HG03097 (cell line): Measurements from ENCODE around the gene ZNF407.

Experiments
- ATAC-seq: cut with Tn5 transposase; IDR thresholded peaks from one replicate; pipeline ENCODE4 v1.9.1; 2021; ENCODE audit not compliant: unreplicated experiment, low FRiP score

Gene ZNF407

DNA sequence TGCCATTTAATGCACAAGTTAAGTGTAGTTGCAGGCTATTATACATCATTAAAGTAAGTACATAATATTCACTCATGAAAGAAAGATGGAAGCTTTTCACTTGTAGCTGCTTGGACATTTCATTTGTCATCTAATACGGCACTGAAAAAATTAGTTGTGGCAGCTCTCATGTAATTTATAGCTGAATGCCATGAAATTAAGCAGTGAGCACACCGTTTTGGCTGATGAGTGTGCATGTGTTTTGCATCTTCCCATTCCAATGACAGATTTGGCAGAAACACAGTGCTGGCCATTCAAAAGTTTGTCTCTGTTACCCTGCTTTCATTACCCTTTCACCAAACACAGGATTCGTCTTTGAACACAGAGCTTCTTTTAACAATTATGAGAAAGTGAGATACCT is 437.3 kb downstream of the ZNF407 start:
- ATAC-seq = no peak

- ATAC-seq = no peak
Observed at GRCh38 chr18:75035928-75036327, 438.3 kb downstream of the ZNF407 start.

- ATAC-seq = no peak
Observed at GRCh38 chr18:75036917-75037688, 439.4 kb downstream of the ZNF407 start.

- no peak for ATAC-seq
Observed at GRCh38 chr18:75037689-75037955, 440.0 kb downstream of the ZNF407 start.

- no peak for ATAC-seq
Observed at GRCh38 chr18:75041586-75041985, 443.9 kb downstream of the ZNF407 start.

- ATAC-seq = no peak
Observed at GRCh38 chr18:75043478-75043877, 445.8 kb downstream of the ZNF407 start.

GRCh38 chr18:75044296-75044695 is 446.6 kb downstream of the ZNF407 start:
- ATAC-seq = no peak

- no peak for ATAC-seq
Observed at GRCh38 chr18:75044791-75045190, 447.1 kb downstream of the ZNF407 start.

GRCh38 chr18:75045272-75045671 is 447.6 kb downstream of the ZNF407 start:
- no peak for ATAC-seq

- ATAC-seq = no peak
Observed at GRCh38 chr18:75047240-75047961, 449.7 kb downstream of the ZNF407 start.

GRCh38 chr18:75048776-75049454 is 451.2 kb downstream of the ZNF407 start:
- no peak for ATAC-seq

DNA sequence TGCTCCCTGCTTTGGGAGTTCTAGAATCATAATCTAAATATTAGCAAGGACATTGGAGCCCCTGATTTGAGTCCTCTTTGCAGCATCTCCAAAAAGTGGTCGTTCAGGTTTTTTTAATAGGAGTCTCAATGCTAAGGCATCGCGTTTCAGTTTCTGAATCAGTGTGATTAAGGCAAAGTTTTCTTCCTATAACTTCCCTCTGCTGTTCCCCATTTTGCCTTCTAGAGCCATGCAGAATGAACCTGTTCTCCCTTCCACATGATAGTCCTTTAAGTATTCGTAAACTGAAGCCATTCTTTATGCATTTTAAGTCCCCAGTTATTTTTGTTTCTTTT is 451.8 kb downstream of the ZNF407 start:
- no peak for ATAC-seq

DNA sequence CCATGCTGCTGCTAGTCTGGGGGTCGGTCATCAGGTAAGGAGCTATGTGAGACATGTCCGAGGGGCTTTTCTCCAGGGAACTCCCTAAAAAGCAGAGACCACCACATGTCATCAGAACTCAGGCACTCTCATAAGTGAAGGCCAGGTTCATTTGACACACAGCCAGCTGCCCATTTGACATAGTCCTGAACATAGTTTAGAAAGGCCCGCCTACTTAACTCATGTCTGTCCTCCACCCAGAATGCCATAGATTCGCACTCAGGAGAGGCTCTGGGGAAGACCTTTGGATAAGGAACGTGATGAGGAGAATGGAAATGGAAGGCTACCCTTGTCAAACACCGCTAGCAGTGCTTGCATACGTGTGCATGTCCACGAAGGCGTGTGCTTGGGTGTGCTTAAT is 454.1 kb downstream of the ZNF407 start:
- ATAC-seq = no peak

DNA sequence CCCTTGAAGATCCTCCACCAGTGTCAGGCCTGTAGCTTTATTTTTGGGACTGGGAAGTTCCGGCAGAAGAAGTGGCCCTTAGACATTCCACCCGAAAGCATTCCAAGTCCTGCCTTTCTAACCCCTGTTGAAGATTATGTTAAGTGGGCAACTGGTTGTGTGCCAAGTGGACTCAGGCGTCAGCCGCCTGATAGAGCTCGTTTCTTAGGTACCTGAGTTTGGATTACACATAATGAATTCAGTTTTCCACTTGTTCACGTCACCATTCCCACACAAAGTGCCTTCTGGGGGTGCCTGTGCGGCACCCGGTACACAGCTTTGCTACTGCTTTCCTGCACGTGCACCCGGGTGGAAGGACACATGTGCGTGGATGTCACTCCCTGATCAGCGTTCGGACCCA is 454.8 kb downstream of the ZNF407 start:
- no peak for ATAC-seq

DNA sequence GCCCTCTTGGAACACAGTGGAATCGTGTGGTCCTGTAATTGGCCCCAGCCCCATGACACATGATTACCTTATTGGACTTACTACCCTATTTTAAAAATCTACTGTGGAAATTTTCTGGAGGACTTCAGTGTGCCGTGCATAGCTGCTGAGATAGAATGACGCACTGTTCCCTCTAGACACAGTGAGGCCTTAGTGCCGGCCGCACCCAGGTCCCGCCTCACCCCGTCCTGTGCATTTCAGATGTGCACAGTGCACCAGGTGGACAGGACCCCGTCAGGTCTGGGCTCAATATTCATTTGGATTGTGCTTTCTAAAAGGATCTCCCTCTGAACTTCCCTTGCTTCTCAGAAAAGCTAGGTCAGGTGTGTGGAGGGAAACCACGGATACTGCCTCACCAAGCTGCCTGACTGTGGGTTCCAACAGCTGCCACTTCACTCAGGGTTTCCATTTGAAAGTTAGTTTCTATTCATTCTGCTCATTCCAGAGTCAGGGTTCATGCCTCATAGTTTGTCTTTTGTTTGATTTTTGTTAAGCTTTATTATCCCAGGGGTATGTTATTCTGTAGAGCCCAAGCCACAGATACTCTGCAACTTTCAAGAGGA is 455.5 kb downstream of the ZNF407 start:
- ATAC-seq = no peak

GRCh38 chr18:75054046-75054445 is 456.4 kb downstream of the ZNF407 start:
- no peak for ATAC-seq

- no peak for ATAC-seq
Observed at GRCh38 chr18:75054611-75055010, 456.9 kb downstream of the ZNF407 start.

GRCh38 chr18:75057169-75057960 is 459.7 kb downstream of the ZNF407 start:
- no peak for ATAC-seq

- ATAC-seq = no peak
Observed at GRCh38 chr18:75060185-75060584, 462.5 kb downstream of the ZNF407 start.

DNA sequence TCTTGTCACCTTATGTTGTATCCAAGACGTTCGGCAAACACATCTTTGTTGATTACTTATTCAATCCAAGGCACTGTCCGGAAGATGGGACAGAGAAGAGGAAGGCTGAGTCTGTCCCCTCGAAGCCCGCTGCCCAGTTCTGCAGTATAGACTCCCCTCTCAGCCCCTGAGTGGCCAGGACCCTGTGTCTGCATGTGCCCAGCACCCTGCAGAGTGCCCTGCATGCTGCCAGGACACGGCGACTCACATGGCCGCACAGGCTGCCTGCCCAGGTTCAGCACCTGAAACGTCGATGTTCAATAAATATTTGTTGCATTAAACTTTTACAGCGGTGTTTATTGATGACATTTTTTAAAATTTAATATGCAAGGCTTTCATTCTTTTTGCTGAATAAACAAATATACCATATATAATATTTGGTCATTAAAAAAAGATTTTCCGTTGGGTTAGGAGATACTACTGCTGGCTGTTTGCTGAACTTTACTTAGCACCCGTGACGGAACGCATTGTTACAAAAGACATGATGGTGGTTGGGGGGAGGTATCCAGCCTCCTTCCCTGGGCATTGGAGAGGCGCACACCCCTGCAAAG is 464.7 kb downstream of the ZNF407 start:
- no peak for ATAC-seq
